H1 (cell line): ENCODE results near the gene MUC4. TPM values are rescaled to one million over a fixed set of nuclear protein-coding genes. Genes with fewer than 3 reads are reported as not detected.

Source experiments
- CTCF ChIA-PET: fragments of 300-600 bp; sonication (Branson Sonifier 250); formaldehyde crosslinking; loops from one replicate; lab custom pipeline; 2021; ENCODE audit not compliant: partially characterized antibody; lab: Charles Lee
- POLR2A ChIA-PET: fragments of 300-600 bp; sonication (Branson Sonifier 250); formaldehyde crosslinking; loops from one replicate; lab custom pipeline; 2021; ENCODE audit warnings: inconsistent platforms; ENCODE audit not compliant: partially characterized antibody; lab: Charles Lee
- DNase-seq, 2 experiments: peaks; one replicate each; pipeline versions ENCODE4 v3.0.0 to v3.0.0-alpha.2; 2010 to 2022; ENCODE audit warnings: low spot score in 2 of 2, low read depth in 1 of 2, mixed read lengths in 1 of 2
- FAIRE-seq: peaks from 2 replicates; lab custom pipeline; 2011; peaks lifted over from hg19 to GRCh38; lab: Jason Lieb, UNC
- H2AFZ ChIP-seq: 2 replicates; pipeline ENCODE4 v1.8.1; 2012; ENCODE audit warnings: low read length, inconsistent platforms
- H2AK5ac ChIP-seq: 2 replicates; pipeline ENCODE4 v1.6.1; 2013; ENCODE audit warnings: low read depth, low read length
- H2BK120ac ChIP-seq: replicated peaks from 2 replicates; pipeline ENCODE3; 2013; ENCODE audit warnings: low read depth, low read length, inconsistent platforms
- H2BK12ac ChIP-seq: 2 replicates; pipeline ENCODE4 v1.6.1; 2013; ENCODE audit warnings: low read depth, low read length
- H2BK15ac ChIP-seq: 2 replicates; pipeline ENCODE4 v1.6.1; 2013; ENCODE audit warnings: low read length
- H2BK20ac ChIP-seq: 2 replicates; pipeline ENCODE4 v1.6.1; 2013; ENCODE audit warnings: low read length
- H2BK5ac ChIP-seq: 2 replicates; pipeline ENCODE4 v1.6.1; 2013; ENCODE audit warnings: low read depth, low read length
- H3K14ac ChIP-seq: 2 replicates; pipeline ENCODE4 v1.6.1; 2013; ENCODE audit warnings: inconsistent platforms; ENCODE audit not compliant: insufficient read length
- H3K18ac ChIP-seq: 2 replicates; pipeline ENCODE4 v1.6.1; 2013; ENCODE audit warnings: low read length; ENCODE audit errors: extremely low read depth
- H3K23ac ChIP-seq: 2 replicates; pipeline ENCODE4 v1.6.1; 2013; ENCODE audit warnings: inconsistent platforms; ENCODE audit not compliant: insufficient read length
- H3K23me2 ChIP-seq: 2 replicates; pipeline ENCODE4 v1.6.1; 2013; ENCODE audit warnings: low read depth, low read length
- H3K27ac ChIP-seq: 2 replicates; pipeline ENCODE4 v1.6.1; 2011; ENCODE audit warnings: low read depth, low read length, inconsistent platforms
- H3K27me3 ChIP-seq, 4 experiments: replicated peaks in 1 of 4; 1 replicate in 1 of 4; 2 replicates in 3 of 4; pipeline versions ENCODE4 v1.6.1 to v1.8.1; 2011 to 2013; ENCODE audit warnings: low read length in 3 of 4, mild to moderate bottlenecking in 3 of 4, inconsistent platforms in 2 of 4, mixed read lengths in 2 of 4, moderate library complexity in 1 of 4; ENCODE audit not compliant: control insufficient read depth in 3 of 4, insufficient read depth in 3 of 4; ENCODE audit errors: extremely low read depth in 1 of 4
- H3K36me3 ChIP-seq, 4 experiments: 2 replicates each; pipeline versions ENCODE4 v1.6.1 to v1.8.1; 2011 to 2013; ENCODE audit warnings: mild to moderate bottlenecking in 4 of 4, low read length in 3 of 4, moderate library complexity in 2 of 4, control low read depth in 1 of 4, inconsistent platforms in 1 of 4; ENCODE audit not compliant: insufficient read depth in 4 of 4, control insufficient read depth in 2 of 4
- H3K4ac ChIP-seq: replicated peaks from 2 replicates; pipeline ENCODE3; 2013; ENCODE audit warnings: low read length, low read depth, mixed read lengths, inconsistent platforms; ENCODE audit not compliant: insufficient read length
- H3K4me1 ChIP-seq, 4 experiments: replicated peaks in 1 of 4; 1 replicate in 1 of 4; 2 replicates in 3 of 4; pipeline versions ENCODE4 v1.6.1 to v1.8.1; 2011 to 2013; ENCODE audit warnings: low read length in 3 of 4, inconsistent platforms in 2 of 4, mixed read lengths in 1 of 4; ENCODE audit not compliant: insufficient read depth in 4 of 4, control insufficient read depth in 3 of 4
- H3K4me2 ChIP-seq, 2 experiments: 2 replicates each; pipeline versions ENCODE4 v1.6.1 to v1.8.1; 2011 to 2013; ENCODE audit warnings: low read depth in 2 of 2, low read length in 2 of 2, control low read depth in 1 of 2, inconsistent platforms in 1 of 2, mild to moderate bottlenecking in 1 of 2; ENCODE audit not compliant: insufficient read depth in 1 of 2
- H3K4me3 ChIP-seq, 4 experiments: fragments of 200-600, 300-600 bp in 1 of 4; sonication (generic), shearing (Covaris generic), sonication (Bioruptor Twin) in 1 of 4; 2 replicates each; pipeline versions ENCODE4 v1.5.1 to v1.8.1; 2011 to 2016; ENCODE audit warnings: low read length in 4 of 4, low read depth in 3 of 4, control low read depth in 2 of 4, inconsistent platforms in 2 of 4, mild to moderate bottlenecking in 2 of 4, mixed read lengths in 1 of 4, moderate library complexity in 1 of 4; ENCODE audit not compliant: insufficient read depth in 2 of 4; ENCODE audit errors: extremely low read depth in 1 of 4
- H3K56ac ChIP-seq: replicated peaks from 2 replicates; pipeline ENCODE3; 2013; ENCODE audit warnings: low read depth, mild to moderate bottlenecking, mixed read lengths, low read length, inconsistent platforms; ENCODE audit not compliant: insufficient read length
- H3K79me1 ChIP-seq: 2 replicates; pipeline ENCODE4 v1.6.1; 2013; ENCODE audit warnings: low read depth, low read length, control low read depth
- H3K79me2 ChIP-seq, 2 experiments: 2 replicates each; pipeline versions ENCODE4 v1.6.1 to v1.8.1; 2012 to 2013; ENCODE audit warnings: low read length in 2 of 2, mild to moderate bottlenecking in 2 of 2, inconsistent platforms in 1 of 2; ENCODE audit not compliant: insufficient read depth in 2 of 2, control insufficient read depth in 1 of 2
- H3K9ac ChIP-seq, 4 experiments: replicated peaks in 1 of 4; 1 replicate in 1 of 4; 2 replicates in 3 of 4; pipeline versions ENCODE4 v1.6.1 to v1.8.1; 2011 to 2013; ENCODE audit warnings: low read depth in 3 of 4, low read length in 3 of 4, control low read depth in 2 of 4, mild to moderate bottlenecking in 2 of 4, moderate library complexity in 2 of 4, inconsistent platforms in 1 of 4; ENCODE audit errors: extremely low read depth in 1 of 4
- H3K9me3 ChIP-seq, 2 experiments: 2 replicates each; pipeline versions ENCODE4 v1.6.1 to v1.8.1; 2012 to 2013; ENCODE audit warnings: mild to moderate bottlenecking in 2 of 2, moderate library complexity in 2 of 2, control low read depth in 1 of 2, inconsistent platforms in 1 of 2, low read depth in 1 of 2, low read length in 1 of 2, mixed read lengths in 1 of 2; ENCODE audit not compliant: insufficient read depth in 2 of 2
- H4K20me1 ChIP-seq, 2 experiments: replicated peaks in 1 of 2; 2 replicates each; pipeline versions ENCODE3 to v1.8.1; 2011 to 2013; ENCODE audit warnings: inconsistent platforms in 2 of 2, low read length in 2 of 2, mild to moderate bottlenecking in 1 of 2; ENCODE audit not compliant: insufficient read depth in 2 of 2, control insufficient read depth in 1 of 2
- H4K5ac ChIP-seq: 2 replicates; pipeline ENCODE4 v1.6.1; 2013; ENCODE audit warnings: low read length, low read depth, mixed read lengths, inconsistent platforms; ENCODE audit not compliant: insufficient read length
- H4K8ac ChIP-seq: 2 replicates; pipeline ENCODE4 v1.8.0; 2013; ENCODE audit warnings: mild to moderate bottlenecking, moderate library complexity, low read length, inconsistent platforms; ENCODE audit not compliant: insufficient read depth; ENCODE audit errors: extremely low read depth
- H4K91ac ChIP-seq: replicated peaks from 2 replicates; pipeline ENCODE3; 2013; ENCODE audit warnings: low read length, mixed read lengths, inconsistent platforms; ENCODE audit not compliant: insufficient read length
- ASH2L ChIP-seq: fragments of 200-600, 300-600 bp; sonication (generic); IDR thresholded peaks from one replicate; pipeline ENCODE4 v1.7.1; 2017; ENCODE audit warnings: low read length
- BCL11A ChIP-seq, 2 experiments: IDR thresholded peaks; one replicate each; pipeline ENCODE4 v1.6.1; 2011; ENCODE audit warnings: low read depth in 2 of 2, low read length in 2 of 2, mild to moderate bottlenecking in 2 of 2
- FOSL1 ChIP-seq: IDR thresholded peaks from 2 replicates; pipeline ENCODE4 v1.6.1; 2011; ENCODE audit warnings: mild to moderate bottlenecking, low read depth, low read length, moderate library complexity; ENCODE audit not compliant: insufficient read depth
- JUND ChIP-seq: IDR thresholded peaks from 2 replicates; pipeline ENCODE4 v1.6.1; 2011; ENCODE audit warnings: mild to moderate bottlenecking, improper control_type of control experiment, low read length
- MAFK ChIP-seq: IDR thresholded peaks from 2 replicates; pipeline ENCODE4 v1.6.1; 2012; ENCODE audit warnings: low read depth, mild to moderate bottlenecking, improper control_type of control experiment, low read length
- RFX5 ChIP-seq: IDR thresholded peaks from 2 replicates; pipeline ENCODE4 v1.6.1; 2011; ENCODE audit warnings: low read depth, low read length, improper control_type of control experiment, borderline replicate concordance
- TAF1 ChIP-seq: IDR thresholded peaks from 2 replicates; pipeline ENCODE4 v1.6.1; 2011; ENCODE audit warnings: mild to moderate bottlenecking, low read depth, low read length
- WGBS, 2 experiments: shearing (Covaris generic) in 1 of 2; methylation state at CpG; one replicate each; pipeline versions ENCODE4 v1.1.6 to v1.1.7; 2013 to 2015; ENCODE audit warnings: low lambda C conversion rate in 2 of 2, mixed read lengths in 2 of 2, inconsistent platforms in 1 of 2, low coverage in 1 of 2, missing lambda C conversion rate in 1 of 2; ENCODE audit not compliant: insufficient replicate concordance in 2 of 2, insufficient coverage in 1 of 2, insufficient read length in 1 of 2; ENCODE audit errors: extremely low coverage in 1 of 2, missing lambda C conversion rate in 1 of 2; 5-methylcytosine and 5-hydroxymethylcytosine counted together
- polyA plus RNA-seq, 7 experiments: library from polyadenylated mRNA; depleted of rRNA in 3 of 7; stranded (reverse) in 5 of 7; unstranded in 2 of 7; fragments of >200 nt in 5 of 7; fragments of 200-250 nt in 2 of 7; gene quantifications; 1 replicate in 5 of 7; 2 replicates in 1 of 7; 4 replicates in 1 of 7; pipeline versions ENCODE4 v1.2.1 to v1.2.3, GENCODE V29; 2011 to 2013; ENCODE audit warnings: missing spikeins in 2 of 7, mixed read lengths in 2 of 7
- total RNA-seq: library from RNA; stranded (reverse); fragmentation: NEBNext Ultra II Directional; extraction: Animal tissue kit (Norgen Biotek cat#: 25700); gene quantifications from 2 replicates; pipeline ENCODE4 v1.2.1, GENCODE V29; 2021

Gene MUC4
- total and polyA plus RNA-seq, 2 of the 8 experiments (the other 6 are each of a cell fraction or from before 2014, with no cell fraction given): 0.89 to 2.0 TPM

- no peak overlapping the region; the same call in 1 of the 2 replicates for H2BK5ac ChIP-seq
- DNase-seq (no peak), FAIRE-seq (no peak)
- H3K56ac ChIP-seq: no peak overlapping the region
- 0 out of 2 replicates have a peak overlapping the region, but pooled peaks have one; percentile 21 for H2AK5ac ChIP-seq
- peak overlapping the region; percentile 47; the same call in 1 of the 2 replicates for H4K8ac ChIP-seq
- H3K36me3 ChIP-seq: no peaks in the 10 kb centered on the region; a peak in 1 of 8 replicates
- H4K20me1 ChIP-seq: no peaks in the 10 kb centered on the region
- peaks cover 0 to 10% (median 5%) of the 10 kb centered on the region in 4 experiments; a peak in 6 of 7 replicates for H3K4me1 ChIP-seq
- H3K79me1 ChIP-seq: no peaks in the 10 kb centered on the region
- ChIA-PET CTCF (interaction anchor here (0.6 to 1.4 kb wide), 2 partner anchors 9 to 813 kb away, joined by 3 to 4 read pairs; no protein-coding TSS in a partner anchor), POLR2A (interaction anchor here (0.6 to 2.2 kb wide), 3 partner anchors 14 to 206 kb away, joined by 3 to 5 read pairs (median 3); no protein-coding TSS in a partner anchor)
- H3K4ac ChIP-seq: no peak overlapping the region
- 84% methylated on average over 9 of the region's 9 CpGs; no CpG with 5 or more reads in 1 of the 2 experiments for WGBS, 2 experiments
- H3K27me3 ChIP-seq: no peaks in the 10 kb centered on the region
- no peaks in the 10 kb centered on the region for H3K23me2 ChIP-seq
- H3K18ac ChIP-seq: peak overlapping the region; percentile 38
- H3K4me2 ChIP-seq: no peak overlapping the region
- H3K14ac ChIP-seq: no peak overlapping the region
- H3K9ac ChIP-seq: no peak overlapping the region
- H3K23ac ChIP-seq: no peak overlapping the region
- no peak overlapping the region for H3K27ac ChIP-seq
- H2AFZ ChIP-seq: no peak overlapping the region
- H4K5ac ChIP-seq: no peak overlapping the region
- H2BK120ac ChIP-seq: no peak overlapping the region
- H3K9me3 ChIP-seq: no peaks in the 10 kb centered on the region
- 0 out of 2 replicates have a peak overlapping the region, but pooled peaks have one; percentile 64 for H2BK12ac ChIP-seq
- H2BK15ac ChIP-seq: peak overlapping the region; percentile 49
- no peaks in the 10 kb centered on the region for H3K79me2 ChIP-seq
- no peak overlapping the region for H4K91ac ChIP-seq
- TF ChIP-seq BCL11A (IDR thresholded peaks at IDR 0.05; ENCODE audit: low read depth in 2 of 2, low read length in 2 of 2): no peak
- TF ChIP-seq FOSL1: no peak
- TF ChIP-seq MAFK: no peak
- no peak for TF ChIP-seq TAF1
- peak; percentile 45 for TF ChIP-seq ASH2L
- TF ChIP-seq JUND: no peak
- TF ChIP-seq RFX5: no peak
- H3K4me3 ChIP-seq: no peak overlapping the region
- peak overlapping the region; percentile 54; the same call in 1 of the 2 replicates for H2BK20ac ChIP-seq
Observed at GRCh38 chr3:195705081-195705991, 106.4 kb downstream of the MUC4 start.
